GM21423 (cell line): ENCODE measurements around the gene SEC22A.

Source experiments
- ATAC-seq: cut with Tn5 transposase; IDR thresholded peaks from one replicate; pipeline ENCODE4 v1.9.1; 2021; ENCODE audit warnings: mild to moderate bottlenecking, moderate library complexity; ENCODE audit not compliant: unreplicated experiment

Gene SEC22A

DNA sequence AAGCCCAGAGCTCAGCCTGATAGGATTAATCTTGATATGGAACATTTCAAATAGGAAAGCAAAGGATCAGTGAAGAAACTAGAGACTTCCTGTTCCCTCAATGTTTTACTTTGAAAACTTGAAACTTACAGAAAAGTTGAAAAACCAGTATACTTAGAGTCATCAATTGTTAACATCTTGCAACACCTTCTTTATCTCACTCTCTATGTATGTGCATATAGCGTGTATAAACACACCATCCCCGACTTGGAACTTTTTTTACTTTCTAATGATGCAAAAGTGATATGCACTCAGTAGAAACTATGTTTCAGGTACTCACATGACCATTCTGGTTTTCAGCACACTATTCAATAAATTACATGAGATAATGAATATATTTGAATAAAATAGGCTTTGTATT, 60.5 kb downstream of the SEC22A start:
- ATAC-seq, result no peak

GRCh38 chr3:123262868-123263267, 61.1 kb downstream of the SEC22A start:
- no peak for ATAC-seq

- ATAC-seq, result no peak
Observed at GRCh38 chr3:123263941-123264340, 62.2 kb downstream of the SEC22A start.

GRCh38 chr3:123267821-123268220, 66.1 kb downstream of the SEC22A start:
- no peak for ATAC-seq

- no peak for ATAC-seq
Observed at GRCh38 chr3:123270818-123271217, 69.1 kb downstream of the SEC22A start.

- no peak for ATAC-seq
Observed at GRCh38 chr3:123271466-123272159, 69.9 kb downstream of the SEC22A start.

DNA sequence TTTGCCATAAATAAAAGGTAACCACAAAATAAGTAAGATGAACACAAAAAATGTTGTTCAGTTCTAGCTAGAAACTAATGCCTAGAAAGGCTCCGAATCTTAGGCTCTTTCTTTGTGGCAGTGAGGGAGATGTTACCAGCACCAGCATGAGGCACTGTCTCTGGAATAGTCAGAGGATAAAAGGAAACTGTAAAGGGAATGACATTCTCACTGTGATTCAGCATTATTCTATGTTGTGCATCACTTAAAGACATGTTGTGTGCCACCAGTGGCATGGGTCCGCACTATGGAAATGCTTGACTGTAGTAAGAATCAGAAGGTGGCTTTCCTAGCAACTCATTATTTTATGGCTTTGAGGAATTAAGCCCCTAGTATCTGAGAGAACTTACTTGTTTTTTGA, 70.8 kb downstream of the SEC22A start:
- no peak for ATAC-seq

- no peak for ATAC-seq
Observed at GRCh38 chr3:123275691-123276090, 73.9 kb downstream of the SEC22A start.

GRCh38 chr3:123276346-123277006, 74.7 kb downstream of the SEC22A start:
- no peak for ATAC-seq

- no peak for ATAC-seq
Observed at GRCh38 chr3:123277106-123277505, 75.4 kb downstream of the SEC22A start.

DNA sequence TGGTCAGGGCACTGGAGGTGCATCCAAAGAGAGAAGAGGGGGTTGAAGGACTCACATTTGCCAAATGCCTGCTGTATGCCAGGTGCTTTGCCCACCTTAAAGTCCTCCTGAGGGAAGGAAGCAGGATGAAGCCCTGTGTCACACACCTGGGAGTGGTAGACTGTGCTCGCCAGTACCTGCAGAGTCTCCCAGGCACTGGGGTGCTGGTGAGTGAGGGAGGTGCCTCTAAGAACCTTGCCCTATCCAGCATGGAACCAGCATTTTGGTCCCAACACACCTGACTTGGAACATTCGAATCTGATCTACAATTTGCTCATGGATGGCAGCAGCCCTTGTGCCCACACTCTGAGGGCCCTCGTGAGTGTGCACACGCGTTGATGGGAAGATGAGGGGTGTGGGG, 76.7 kb downstream of the SEC22A start:
- ATAC-seq, result no peak

- ATAC-seq, result no peak
Observed at GRCh38 chr3:123279121-123279520, 77.4 kb downstream of the SEC22A start.

- ATAC-seq, result no peak
Observed at GRCh38 chr3:123281406-123281805, 79.7 kb downstream of the SEC22A start.

DNA sequence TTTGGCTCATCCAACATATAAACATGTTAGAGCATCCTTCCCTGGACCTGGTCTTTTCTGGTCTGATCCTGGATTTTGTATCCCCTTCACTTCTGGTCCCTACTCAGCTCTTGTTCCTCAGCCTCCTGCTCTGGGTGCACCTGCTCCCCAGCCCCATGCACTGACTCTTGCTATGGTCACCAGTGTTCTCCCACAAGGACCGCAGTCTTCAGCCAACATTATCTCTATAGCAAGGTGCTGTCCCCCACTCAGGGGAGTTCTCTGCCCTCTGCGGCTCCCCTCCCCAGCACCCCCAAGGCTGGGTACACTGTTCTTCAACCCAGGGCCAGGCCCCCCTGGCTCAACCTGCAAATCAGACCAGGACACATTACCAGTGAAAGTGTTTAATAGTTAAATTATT, 80.2 kb downstream of the SEC22A start:
- no peak for ATAC-seq

- ATAC-seq, result no peak
Observed at GRCh38 chr3:123282461-123282860, 80.7 kb downstream of the SEC22A start.

GRCh38 chr3:123283074-123283473, 81.3 kb downstream of the SEC22A start:
- no peak for ATAC-seq

DNA sequence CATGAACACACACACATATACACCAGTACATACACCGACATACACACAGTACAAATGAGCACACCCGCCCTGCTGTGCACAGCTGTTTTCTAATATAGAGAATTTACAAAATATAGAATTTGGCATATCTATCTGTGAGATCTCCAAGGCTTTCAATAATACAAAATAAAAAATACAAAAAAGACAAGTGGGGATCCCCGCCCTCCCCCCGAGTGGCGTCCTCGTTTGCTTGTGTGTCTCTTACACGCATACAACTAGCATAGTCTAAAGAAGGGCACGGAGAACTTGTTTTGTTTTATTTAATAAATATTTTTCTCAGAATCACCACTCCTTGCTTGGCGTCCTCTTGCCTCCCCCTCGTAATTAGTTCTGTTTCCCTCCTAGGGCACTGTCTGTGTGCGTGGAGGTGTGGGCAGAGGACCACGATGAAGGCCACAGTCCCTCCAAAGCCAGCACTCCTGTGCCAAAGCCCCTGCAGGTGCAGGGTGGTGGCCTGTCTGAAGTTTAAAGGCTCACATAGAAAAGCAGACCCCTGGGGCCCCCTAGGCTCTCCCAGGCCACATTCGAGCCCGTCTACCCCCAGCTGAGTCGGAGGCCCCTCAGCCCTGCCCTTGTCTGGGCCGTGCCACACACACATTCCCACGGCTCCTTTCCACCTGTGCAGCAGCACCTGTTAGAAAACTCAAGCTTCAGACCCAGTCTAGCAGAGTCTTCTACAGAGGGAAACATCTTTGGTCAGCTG, 82.1 kb downstream of the SEC22A start:
- no peak for ATAC-seq

DNA sequence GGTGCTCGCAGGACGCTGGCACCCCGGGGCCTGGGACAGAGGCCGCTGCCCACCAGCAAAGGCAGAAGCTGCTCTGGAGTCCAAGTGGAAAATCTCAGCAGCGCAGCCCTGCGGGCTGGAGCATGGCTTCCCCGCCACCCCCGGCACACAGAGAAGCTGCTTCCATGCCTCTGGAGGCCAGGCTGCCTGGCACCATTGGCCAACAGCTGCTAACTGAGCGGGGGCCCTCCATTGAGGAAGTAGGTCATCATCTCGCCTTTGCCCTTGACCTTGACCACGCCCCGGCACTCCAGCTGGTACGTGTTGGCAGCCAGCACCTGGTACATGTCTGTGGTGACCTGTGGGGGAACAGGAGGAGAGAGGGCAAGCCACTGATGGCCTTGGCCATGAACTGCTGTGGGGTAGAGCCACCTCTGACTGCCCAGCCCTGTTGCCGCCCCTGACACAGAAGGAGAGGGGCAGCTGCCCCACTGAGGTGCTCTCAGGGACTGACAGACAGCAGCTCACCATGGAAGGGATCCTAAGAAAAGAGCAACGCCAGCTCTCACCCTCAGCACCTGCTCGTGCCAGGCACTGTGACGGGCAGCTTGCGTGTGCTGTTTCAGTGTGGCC, 82.8 kb downstream of the SEC22A start:
- ATAC-seq, result no peak

DNA sequence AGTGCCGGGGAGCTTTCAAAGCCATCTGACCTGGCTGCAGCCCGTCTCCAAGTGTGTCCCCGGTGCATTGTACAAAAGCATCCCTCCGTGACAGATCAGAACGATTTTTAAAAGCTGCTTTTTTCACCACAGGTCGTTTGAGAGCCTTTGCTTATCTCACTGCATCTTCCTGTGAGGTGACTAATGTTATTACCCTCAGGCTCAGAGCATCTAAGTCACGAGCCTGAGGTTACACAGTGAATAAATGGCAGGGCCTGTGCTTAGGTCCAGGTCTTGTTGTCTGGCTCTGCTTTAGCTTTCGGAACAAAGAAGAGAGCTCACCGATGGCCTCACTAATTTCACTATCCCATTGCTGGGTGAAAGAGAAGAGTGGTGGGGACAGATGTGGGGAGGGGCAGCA, 83.3 kb downstream of the SEC22A start:
- ATAC-seq, result no peak

DNA sequence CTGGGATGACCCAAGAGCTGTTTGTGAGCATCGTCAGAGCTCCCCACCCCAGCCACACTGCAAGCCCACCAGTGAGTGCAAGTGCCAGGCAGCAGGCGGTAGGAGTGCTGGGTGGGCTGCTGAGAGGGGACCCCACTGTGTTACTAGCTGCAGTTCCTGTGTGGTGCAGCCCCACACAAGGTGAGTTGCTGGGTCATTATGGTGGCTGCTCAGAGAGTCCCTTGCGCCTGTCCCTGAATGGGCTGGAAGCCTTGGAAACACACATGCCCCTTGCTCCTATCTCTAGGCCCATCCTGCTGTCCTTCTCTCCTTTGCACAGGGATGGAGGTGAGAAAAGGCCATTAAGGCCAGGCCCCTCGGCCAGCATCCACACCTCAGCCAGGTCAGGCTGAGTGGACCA, 83.7 kb downstream of the SEC22A start:
- ATAC-seq, result no peak

DNA sequence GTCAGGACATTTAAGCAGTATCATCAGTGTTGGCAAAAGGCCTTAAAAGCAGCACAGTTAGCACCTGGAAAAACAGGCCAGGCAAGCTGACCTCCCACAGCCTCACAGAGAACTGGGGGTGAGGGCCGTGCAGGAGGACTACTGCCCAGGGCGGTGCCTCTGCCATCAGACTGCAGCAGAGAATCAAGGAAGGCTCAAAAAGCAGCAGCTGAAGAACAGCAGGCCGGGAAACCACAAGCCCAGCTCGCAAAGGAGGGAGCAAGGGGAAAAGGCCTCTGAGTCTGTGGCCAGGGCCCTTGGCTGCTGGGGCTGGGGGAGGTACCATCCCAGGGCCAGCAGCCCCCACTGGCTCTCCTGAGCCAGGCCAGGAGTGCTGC, 84.2 kb downstream of the SEC22A start:
- no peak for ATAC-seq
